Keratinocyte (primary cell): ENCODE data around the gene ST8SIA6. TPM values are rescaled to one million over a fixed set of nuclear protein-coding genes. Genes with fewer than 3 reads are reported as not detected.

Experiments used
- DNase-seq: peaks from one replicate; pipeline ENCODE4 v3.0.0-alpha.2; 2011; ENCODE audit warnings: low read depth, missing footprints, low spot score
- FAIRE-seq: peaks from 2 replicates; lab custom pipeline; 2011; peaks lifted over from hg19 to GRCh38; lab: Jason Lieb, UNC
- H2AFZ ChIP-seq: 2 replicates; pipeline ENCODE4 v1.6.0; 2012; ENCODE audit warnings: low read length, control low read depth, inconsistent platforms; ENCODE audit not compliant: control insufficient read depth
- H3K27ac ChIP-seq: 2 replicates; pipeline ENCODE4 v1.5.1; 2011; ENCODE audit warnings: low read length; ENCODE audit not compliant: control insufficient read depth, insufficient read depth
- H3K27me3 ChIP-seq: 3 replicates; pipeline ENCODE4 v1.6.0; 2011; ENCODE audit warnings: low read length; ENCODE audit not compliant: control insufficient read depth, insufficient read depth; ENCODE audit errors: extremely low read depth
- H3K36me3 ChIP-seq, 2 experiments: 2 replicates in 1 of 2; 3 replicates in 1 of 2; pipeline ENCODE4 v1.5.1; 2011; ENCODE audit warnings: low read length in 2 of 2, mild to moderate bottlenecking in 1 of 2; ENCODE audit not compliant: control insufficient read depth in 2 of 2, insufficient read depth in 2 of 2; ENCODE audit errors: extremely low read depth in 1 of 2
- H3K4me1 ChIP-seq: 3 replicates; pipeline ENCODE4 v1.5.1; 2011; ENCODE audit warnings: low read length; ENCODE audit not compliant: control insufficient read depth, insufficient read depth; ENCODE audit errors: extremely low read depth
- H3K4me2 ChIP-seq: 3 replicates; pipeline ENCODE4 v1.6.0; 2011; ENCODE audit warnings: low read depth, low read length; ENCODE audit not compliant: control insufficient read depth, insufficient read depth; ENCODE audit errors: extremely low read depth
- H3K4me3 ChIP-seq, 3 experiments: fragments of 200-600 bp in 1 of 3; sonication (generic) in 1 of 3; 2 replicates in 2 of 3; 3 replicates in 1 of 3; pipeline ENCODE4 v1.5.1; 2011 to 2016; ENCODE audit warnings: low read length in 3 of 3, mild to moderate bottlenecking in 3 of 3, control low read depth in 2 of 3, inconsistent platforms in 1 of 3, low read depth in 1 of 3, mixed read lengths in 1 of 3, mixed run types in 1 of 3, moderate library complexity in 1 of 3; ENCODE audit not compliant: control insufficient read depth in 2 of 3, insufficient read depth in 2 of 3; ENCODE audit errors: extremely low read depth in 1 of 3
- H3K79me2 ChIP-seq: 2 replicates; pipeline ENCODE4 v1.6.0; 2012; ENCODE audit warnings: low read length; ENCODE audit not compliant: control insufficient read depth, insufficient read depth
- H3K9ac ChIP-seq: 3 replicates; pipeline ENCODE4 v1.6.0; 2011; ENCODE audit warnings: low read length; ENCODE audit not compliant: control insufficient read depth, insufficient read depth; ENCODE audit errors: extremely low read depth
- H3K9me1 ChIP-seq: 3 replicates; pipeline ENCODE4 v1.6.0; 2011; ENCODE audit warnings: low read length; ENCODE audit not compliant: control insufficient read depth, insufficient read depth; ENCODE audit errors: extremely low read depth
- H3K9me3 ChIP-seq: 2 replicates; pipeline ENCODE4 v1.5.1; 2012; ENCODE audit warnings: low read depth, low read length; ENCODE audit not compliant: control insufficient read depth
- H4K20me1 ChIP-seq: 3 replicates; pipeline ENCODE4 v1.6.0; 2011; ENCODE audit warnings: low read length; ENCODE audit not compliant: control insufficient read depth, insufficient read depth; ENCODE audit errors: extremely low read depth
- CTCF ChIP-seq, 3 experiments: IDR thresholded peaks in 1 of 3; conservative IDR thresholded peaks in 1 of 3; optimal IDR thresholded peaks in 1 of 3; 2 replicates in 2 of 3; 3 replicates in 1 of 3; pipeline versions ENCODE3 to v1.5.1; 2011; ENCODE audit warnings: low read length in 3 of 3, mild to moderate bottlenecking in 3 of 3, moderate library complexity in 2 of 3, control low read depth in 1 of 3, inconsistent platforms in 1 of 3; ENCODE audit not compliant: insufficient read depth in 2 of 3; ENCODE audit errors: extremely low read depth in 1 of 3
- EZH2 ChIP-seq: IDR thresholded peaks from one replicate; pipeline ENCODE4 v1.6.1; 2012; ENCODE audit warnings: inconsistent platforms, mild to moderate bottlenecking, low read length, moderate library complexity
- dilution Hi-C: fragments of 300-500 bp; cut with MboI; formaldehyde crosslinking; loops from one replicate; pipeline ENCODE4 v1.7.0; 2020; ENCODE audit warnings: low sequenced_read_pairs; ENCODE audit not compliant: extremely low pct_ligation_motif_present
- polyA plus RNA-seq, 5 experiments: library from polyadenylated mRNA; depleted of rRNA in 3 of 5; stranded (reverse) in 3 of 5; stranded (forward) in 1 of 5; unstranded in 1 of 5; fragments of >200 nt; gene quantifications; 1 replicate in 1 of 5; 2 replicates in 3 of 5; 3 replicates in 1 of 5; pipeline versions ENCODE4 v1.2.1 to v1.2.3, GENCODE V29; 2011 to 2012; ENCODE audit warnings: missing spikeins in 2 of 5, low read depth in 1 of 5, low replicate concordance in 1 of 5

Gene ST8SIA6
- polyA plus RNA-seq, 1 donor (not counting 4 experiments of a cell fraction or from before 2014, with no cell fraction given), result not detected

DNA sequence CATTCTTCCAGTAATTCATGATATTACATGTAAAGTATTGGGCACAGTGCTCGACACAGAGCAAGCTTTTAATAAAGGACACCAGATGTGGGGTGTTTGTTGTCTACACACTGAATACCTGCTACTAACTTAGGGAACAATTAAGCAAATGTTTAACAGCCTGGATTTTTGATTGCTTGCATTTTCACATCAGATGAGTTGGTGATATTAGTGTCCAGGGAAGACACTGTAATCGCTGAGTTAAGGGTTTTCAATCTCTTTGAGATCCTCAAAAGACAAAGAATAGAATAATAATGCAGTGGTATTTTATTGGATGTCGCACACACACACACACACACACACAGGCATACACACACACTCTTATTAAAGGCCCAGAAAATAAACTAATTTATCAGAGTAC, 147.3 kb downstream of the ST8SIA6 start:
- no peak overlapping the region for H2AFZ ChIP-seq
- H3K9me3 ChIP-seq, result no peaks in the 10 kb centered on the region
- dilution Hi-C loops, result no loop called here
- no peaks in the 10 kb centered on the region for H3K9me1 ChIP-seq
- H3K9ac ChIP-seq, result no peak overlapping the region
- no peak overlapping the region for H3K4me3 ChIP-seq
- no peaks in the 10 kb centered on the region for H3K36me3 ChIP-seq
- FAIRE-seq (no peak), DNase-seq (no peak)
- H3K4me2 ChIP-seq, result no peak overlapping the region
- no peak overlapping the region for H3K27ac ChIP-seq
- H3K4me1 ChIP-seq, result no peaks in the 10 kb centered on the region
- H3K79me2 ChIP-seq, result no peaks in the 10 kb centered on the region
- TF ChIP-seq EZH2, result no peak
- no peak for TF ChIP-seq CTCF (optimal IDR thresholded peaks at IDR 0.05 in 1 of 3, IDR thresholded peaks at IDR 0.05 in 1 of 3, conservative IDR thresholded peaks at IDR 0.05 in 1 of 3; ENCODE audit: extremely low read depth in 1 of 3, insufficient read depth in 2 of 3, low read length in 3 of 3)
- H3K27me3 ChIP-seq, result peaks cover 2% of the 10 kb centered on the region
- no peaks in the 10 kb centered on the region for H4K20me1 ChIP-seq

DNA sequence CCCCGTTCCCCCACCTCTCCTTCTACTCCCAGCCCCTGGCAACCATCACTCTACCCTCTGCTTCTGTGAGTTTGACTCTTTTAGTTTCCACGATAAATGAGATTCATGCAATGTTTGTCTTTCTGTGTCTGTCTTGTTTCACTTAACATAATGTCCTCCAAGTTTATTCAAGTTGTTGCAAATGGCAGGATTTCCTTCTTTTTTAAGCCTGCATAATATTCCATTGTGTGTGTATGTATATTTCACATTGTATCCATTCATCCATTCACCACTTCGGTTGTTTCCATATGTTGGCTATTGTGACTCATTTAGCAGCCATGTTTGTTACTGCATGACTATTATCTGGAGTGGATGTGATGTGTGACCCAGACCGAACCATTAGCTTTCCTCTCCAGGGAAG, 162.0 kb downstream of the ST8SIA6 start:
- H3K27ac ChIP-seq, result no peak overlapping the region
- H3K36me3 ChIP-seq, result no peaks in the 10 kb centered on the region
- TF ChIP-seq EZH2 (no peak), CTCF (optimal IDR thresholded peaks at IDR 0.05 in 1 of 3, IDR thresholded peaks at IDR 0.05 in 1 of 3, conservative IDR thresholded peaks at IDR 0.05 in 1 of 3; ENCODE audit: extremely low read depth in 1 of 3, insufficient read depth in 2 of 3, low read length in 3 of 3) (no peak)
- no peaks in the 10 kb centered on the region for H4K20me1 ChIP-seq
- H3K9me3 ChIP-seq, result no peaks in the 10 kb centered on the region
- no peak overlapping the region for H2AFZ ChIP-seq
- peaks cover 6% of the 10 kb centered on the region for H3K27me3 ChIP-seq
- no peaks in the 10 kb centered on the region for H3K9me1 ChIP-seq
- no peak overlapping the region for H3K4me2 ChIP-seq
- dilution Hi-C loops, result no loop called here
- H3K4me1 ChIP-seq, result no peaks in the 10 kb centered on the region
- no peak for FAIRE-seq
- no peaks in the 10 kb centered on the region for H3K79me2 ChIP-seq
- H3K9ac ChIP-seq, result no peak overlapping the region
- no peak overlapping the region for H3K4me3 ChIP-seq
- DNase-seq, result no peak
